ACC112 (cell line): ENCODE results near the gene C14orf93.
"Not testable (repeated sequence)": the region's sequence is repeated elsewhere in the genome, so short reads cannot be mapped to it uniquely, and the experiment has no call there.

Source experiments
- H2AFZ ChIP-seq: fragments of 200-600 bp; sonication (generic); one replicate; pipeline ENCODE4 v1.6.0; 2017; ENCODE audit warnings: antibody characterized with exemption, low read length; ENCODE audit not compliant: unreplicated experiment
- H3K27ac ChIP-seq: fragments of 200-600 bp; sonication (generic); 2 replicates; pipeline ENCODE4 v1.5.1; 2014; ENCODE audit warnings: low read depth, mild to moderate bottlenecking, antibody characterized with exemption, low read length, moderate library complexity
- H3K27me3 ChIP-seq: fragments of 200-600 bp; sonication (generic); 2 replicates; pipeline ENCODE4 v1.6.1; 2014; ENCODE audit warnings: mild to moderate bottlenecking, antibody characterized with exemption, low read length, moderate library complexity, mixed read lengths; ENCODE audit not compliant: insufficient read depth
- H3K36me3 ChIP-seq: fragments of 200-600 bp; sonication (generic); 2 replicates; pipeline ENCODE4 v1.6.1; 2016; ENCODE audit warnings: mild to moderate bottlenecking, antibody characterized with exemption, low read length, moderate library complexity, mixed read lengths; ENCODE audit not compliant: insufficient read depth
- H3K4me1 ChIP-seq: fragments of 200-600 bp; sonication (generic); one replicate; pipeline ENCODE4 v1.6.1; 2016; ENCODE audit warnings: low read length, mixed read lengths; ENCODE audit not compliant: insufficient read depth, unreplicated experiment, control insufficient read depth
- H3K4me3 ChIP-seq: fragments of 200-600 bp; sonication (generic); 2 replicates; pipeline ENCODE4 v1.5.1; 2014; ENCODE audit warnings: mild to moderate bottlenecking, low read depth, low read length
- H3K79me2 ChIP-seq: fragments of 200-600 bp; sonication (generic); one replicate; pipeline ENCODE4 v1.6.0; 2016; ENCODE audit warnings: low read length; ENCODE audit not compliant: control insufficient read depth, unreplicated experiment, insufficient read depth

The C14orf93 gene

DNA sequence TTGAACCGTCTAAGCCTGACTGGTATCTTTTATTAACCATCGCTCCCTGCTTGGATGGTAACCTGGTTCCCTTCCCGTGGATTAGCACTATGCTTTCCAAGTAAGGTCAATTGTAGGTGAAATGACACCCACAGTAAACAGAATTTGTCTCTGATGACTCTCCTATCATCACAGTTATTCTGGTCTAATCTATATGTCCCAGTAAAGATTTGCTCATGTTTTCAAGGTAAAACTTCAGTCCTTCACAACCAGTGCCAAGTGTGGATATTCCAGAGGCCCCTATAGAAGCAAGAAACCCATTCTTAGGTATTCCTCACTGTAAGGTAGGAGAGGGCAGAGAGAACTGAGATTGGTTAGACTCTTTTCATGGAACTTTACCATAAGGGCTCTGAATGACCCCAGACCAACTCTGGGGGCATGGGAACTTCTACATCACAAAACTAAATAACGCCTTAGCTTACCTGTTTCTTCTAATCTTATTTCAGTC, 43.1 kb downstream of the C14orf93 start:
- Histone ChIP-seq H3K4me3 (no peak overlapping the region), H2AFZ (no peak overlapping the region), H3K4me1 (no peaks in the 10 kb centered on the region), H3K27ac (no peak overlapping the region), H3K27me3 (no peaks in the 10 kb centered on the region), H3K36me3 (peaks cover 11% of the 10 kb centered on the region; the same call in 1 of the 2 replicates), H3K79me2 (no peaks in the 10 kb centered on the region)

DNA sequence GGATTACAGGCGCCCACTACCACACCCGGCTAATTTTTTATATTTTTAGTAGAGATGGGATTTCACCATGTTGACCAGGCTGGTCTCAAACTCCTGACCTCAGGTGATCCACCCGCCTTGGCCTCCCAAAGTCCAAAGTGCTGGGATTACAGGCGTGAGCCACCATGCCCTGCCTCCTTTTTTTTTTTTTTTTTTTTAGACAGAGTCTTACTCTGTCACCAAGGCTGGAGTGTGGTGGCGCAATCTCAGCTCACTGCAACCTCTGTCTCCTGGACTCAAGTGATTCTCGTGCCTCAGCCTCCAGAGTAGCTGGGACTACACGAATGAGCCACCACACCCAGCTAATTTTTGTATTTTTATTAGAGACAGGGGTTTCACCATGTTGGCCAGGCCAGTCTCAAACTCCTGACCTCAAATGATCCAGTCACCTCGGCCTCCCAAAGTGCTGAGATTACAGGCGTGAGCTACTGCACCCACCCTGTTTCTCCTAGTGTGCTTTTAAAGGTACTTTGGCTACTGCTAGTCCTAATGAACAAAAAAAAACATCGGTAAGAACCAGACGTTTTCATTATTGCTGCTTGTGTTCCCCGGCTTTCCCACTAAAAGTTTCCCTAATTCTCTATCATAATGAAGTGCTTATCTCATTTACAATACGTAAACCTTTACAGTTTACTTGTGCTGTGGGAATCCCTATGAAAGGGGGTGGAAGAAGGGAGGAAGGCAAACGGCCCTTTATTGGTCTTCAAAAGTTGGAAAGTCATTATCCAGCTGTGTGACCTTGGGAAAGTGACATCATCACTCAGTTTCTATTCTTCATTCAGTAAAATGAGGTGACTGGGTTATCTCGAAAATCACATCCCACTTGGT, 43.8 kb downstream of the C14orf93 start:
- H3K79me2 ChIP-seq, result not testable (repeated sequence)

DNA sequence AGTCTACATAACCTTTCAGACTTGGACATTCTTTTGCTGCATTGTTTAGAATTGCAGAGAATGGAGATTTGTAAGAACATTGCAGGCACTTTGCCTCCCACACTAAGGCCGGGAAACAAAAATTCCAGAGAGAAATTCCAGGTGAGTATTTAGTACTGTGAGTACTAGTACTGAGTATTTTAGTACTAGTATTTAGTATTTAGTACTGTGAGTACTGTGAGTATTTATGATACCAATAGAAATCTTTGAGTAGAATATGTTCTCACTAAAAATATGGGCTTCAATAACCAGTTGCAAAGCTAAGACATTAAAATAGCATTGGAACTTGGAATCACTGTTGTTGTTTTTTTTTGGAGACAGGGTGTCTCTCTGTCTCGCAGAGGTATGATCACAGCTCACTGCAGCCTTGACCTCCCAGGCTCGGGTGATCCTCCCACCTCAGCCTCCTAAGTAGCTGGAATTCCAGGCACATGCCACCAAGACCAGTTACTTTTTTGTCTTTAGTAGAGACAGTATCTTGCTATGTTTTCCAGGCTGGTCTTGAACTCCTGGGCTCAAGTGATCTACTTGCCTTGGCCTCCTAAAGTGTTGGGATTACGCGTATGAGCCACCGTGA, 47.8 kb downstream of the C14orf93 start:
- H3K27ac ChIP-seq, result no peak overlapping the region
- no peak overlapping the region for H2AFZ ChIP-seq
- H3K79me2 ChIP-seq, result no peaks in the 10 kb centered on the region
- H3K27me3 ChIP-seq, result no peaks in the 10 kb centered on the region
- H3K4me3 ChIP-seq, result no peak overlapping the region
- H3K36me3 ChIP-seq, result no peaks in the 10 kb centered on the region
- no peaks in the 10 kb centered on the region for H3K4me1 ChIP-seq

More for the DNA sequence above, 43.8 kb downstream of the C14orf93 start:
- H2AFZ ChIP-seq, H3K36me3 ChIP-seq, H3K27me3 ChIP-seq, H3K4me1 ChIP-seq, H3K4me3 ChIP-seq, H3K27ac ChIP-seq: not testable (repeated sequence)

DNA sequence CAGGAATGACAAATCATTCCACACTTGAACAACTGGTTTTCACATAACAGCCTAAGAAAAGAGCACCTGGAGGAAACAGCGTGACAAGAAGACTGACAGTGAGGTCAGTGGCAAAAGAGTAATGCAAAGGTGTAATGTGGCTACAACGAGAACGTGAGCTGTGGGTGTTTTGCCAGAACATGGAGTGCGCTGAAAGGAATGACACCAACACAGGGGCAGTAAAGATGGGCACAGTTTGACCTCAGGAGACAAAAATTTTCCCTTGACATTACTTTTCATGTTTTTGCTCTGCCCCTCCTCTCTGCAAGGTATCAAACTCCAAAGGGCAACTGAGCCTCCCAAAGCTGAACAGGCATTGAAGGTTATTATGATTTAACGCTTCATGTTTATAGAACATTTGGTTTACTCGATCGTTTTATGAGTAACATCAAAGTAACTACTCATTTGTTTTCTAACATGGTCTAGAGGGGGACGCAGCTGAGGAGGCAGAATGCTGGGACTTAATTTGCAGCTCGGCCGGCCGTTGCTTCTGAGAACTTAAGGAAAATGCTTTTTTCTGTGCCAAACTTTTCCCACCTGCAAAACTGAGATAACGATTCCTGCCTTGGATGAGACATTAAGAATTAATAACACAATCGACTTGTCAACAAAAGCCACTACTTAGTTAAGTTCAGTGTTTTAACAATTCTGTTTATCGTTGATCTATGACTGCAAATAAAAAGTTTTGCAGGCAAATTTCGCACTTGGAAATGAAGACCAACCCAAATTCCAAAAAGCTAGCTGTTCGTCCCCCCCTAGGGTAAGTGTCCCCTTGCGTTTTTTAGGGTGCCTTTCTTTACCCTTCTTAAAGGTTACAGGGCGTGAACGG, 54.0 kb downstream of the C14orf93 start:
- Histone ChIP-seq H3K27ac (peak overlapping the region; percentile 87), H3K79me2 (peaks cover 13% of the 10 kb centered on the region), H2AFZ (peak overlapping the region; percentile 94), H3K36me3 (peaks cover 18% of the 10 kb centered on the region), H3K4me3 (peak overlapping the region; percentile 84), H3K4me1 (peaks cover 10% of the 10 kb centered on the region), H3K27me3 (no peaks in the 10 kb centered on the region)

DNA sequence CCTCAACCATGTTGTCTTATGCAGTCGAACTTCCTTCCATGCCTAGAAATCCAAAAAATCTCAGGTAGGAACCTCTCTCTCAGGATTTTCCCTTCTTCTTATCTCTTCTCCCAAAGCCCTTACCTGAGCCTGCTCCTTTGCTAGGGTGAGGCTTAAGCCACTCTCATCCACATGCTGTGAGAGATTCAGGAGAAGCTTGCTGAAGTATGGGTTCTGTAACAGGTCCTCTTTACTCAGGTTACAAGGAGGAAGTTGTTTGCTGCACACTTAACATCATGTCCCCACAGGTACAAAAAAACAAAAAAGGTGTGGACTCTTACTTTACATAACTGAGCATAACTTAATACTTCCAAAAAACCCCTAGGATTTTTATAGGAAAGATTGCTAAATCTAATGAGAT, 57.5 kb downstream of the C14orf93 start:
- no peak overlapping the region for H2AFZ ChIP-seq
- H3K36me3 ChIP-seq, result peaks cover 28% of the 10 kb centered on the region
- H3K4me3 ChIP-seq, result no peak overlapping the region
- peaks cover 10% of the 10 kb centered on the region for H3K4me1 ChIP-seq
- H3K27ac ChIP-seq, result no peak overlapping the region
- no peaks in the 10 kb centered on the region for H3K27me3 ChIP-seq
- H3K79me2 ChIP-seq, result peaks cover 13% of the 10 kb centered on the region

DNA sequence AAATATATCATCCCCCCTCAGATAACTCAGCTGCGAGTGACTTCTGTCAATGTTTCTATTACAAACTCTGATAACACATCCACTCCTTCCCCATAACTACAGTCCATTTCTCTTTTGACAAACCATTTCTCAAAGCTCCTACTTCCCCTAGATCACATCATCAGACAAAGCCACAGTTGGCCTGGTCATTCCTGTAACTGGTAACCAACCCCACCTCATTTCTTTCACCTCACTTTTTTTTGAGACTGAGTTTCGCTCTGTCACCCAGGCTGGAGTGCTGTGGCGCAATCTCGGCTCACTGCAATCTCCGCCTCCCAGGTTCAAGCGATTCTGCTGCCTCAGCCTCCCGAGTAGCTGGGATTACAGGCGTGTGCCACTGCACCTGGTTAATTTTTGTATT, 58.1 kb downstream of the C14orf93 start:
- H3K4me1 ChIP-seq, result peaks cover 10% of the 10 kb centered on the region
- H3K27me3 ChIP-seq, H2AFZ ChIP-seq, H3K27ac ChIP-seq, H3K4me3 ChIP-seq: not testable (repeated sequence)
- H3K79me2 ChIP-seq, result peaks cover 13% of the 10 kb centered on the region
- peaks cover 31% of the 10 kb centered on the region for H3K36me3 ChIP-seq

DNA sequence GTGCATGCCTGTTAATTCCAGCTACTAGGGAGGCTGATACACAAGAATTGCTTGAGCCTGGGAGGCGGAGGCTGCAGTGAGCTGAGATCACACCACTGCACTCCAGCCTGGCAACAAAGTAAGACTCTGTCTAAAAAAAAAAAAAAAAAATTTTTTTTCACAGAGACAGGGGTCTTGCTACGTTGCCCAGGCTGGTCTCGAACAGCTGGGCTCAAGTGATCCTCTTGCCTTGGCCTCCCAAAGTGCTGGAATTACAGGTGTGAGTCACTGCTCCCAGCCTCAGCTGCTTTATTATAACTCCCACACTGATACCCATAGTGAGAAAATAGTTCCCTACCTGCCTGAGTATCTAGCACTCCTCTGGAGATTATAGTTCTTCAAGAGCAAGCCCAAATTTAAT, 64.3 kb downstream of the C14orf93 start:
- Histone ChIP-seq H3K79me2 (no peaks in the 10 kb centered on the region), H3K36me3 (peaks cover 19% of the 10 kb centered on the region; the same call in 1 of the 2 replicates), H3K27ac (no peak overlapping the region), H3K4me1 (no peaks in the 10 kb centered on the region), H3K27me3 (no peaks in the 10 kb centered on the region), H2AFZ (no peak overlapping the region), H3K4me3 (no peak overlapping the region)

DNA sequence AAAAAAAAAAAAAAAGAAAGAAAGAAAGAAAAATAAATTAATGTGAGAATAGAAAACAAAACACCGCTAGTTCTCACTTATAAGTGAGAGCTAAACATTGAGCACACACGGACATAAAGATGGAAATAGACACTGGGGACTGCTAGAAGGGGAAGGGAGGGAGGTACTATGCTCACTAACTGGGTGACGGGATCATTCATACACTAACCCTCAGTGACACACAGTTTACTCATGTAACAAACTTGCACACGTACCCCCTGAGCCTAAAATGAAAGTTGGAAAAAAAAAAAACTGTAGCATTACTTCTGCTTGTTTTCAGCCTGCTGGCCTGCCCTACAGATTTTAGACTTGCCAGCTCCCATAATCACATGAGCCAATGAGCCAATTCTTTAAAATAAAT, 70.3 kb downstream of the C14orf93 start:
- Histone ChIP-seq H3K36me3 (peaks cover 13% of the 10 kb centered on the region; the same call in 1 of the 2 replicates), H2AFZ (no peak overlapping the region), H3K4me1 (no peaks in the 10 kb centered on the region), H3K4me3 (no peak overlapping the region), H3K79me2 (no peaks in the 10 kb centered on the region), H3K27me3 (no peaks in the 10 kb centered on the region), H3K27ac (no peak overlapping the region)
